Measurements from ENCODE around the gene KRTAP4-6.

Gene KRTAP4-6

GRCh38 chr17:41185001-41185400, 44.7 kb upstream of the KRTAP4-6 start:
- Histone ChIP-seq H3K27me3 (ENCODE audit: insufficient read depth, low read length) (no peaks in the 10 kb centered on the region), H2AFZ (ENCODE audit: low read length) (no peak overlapping the region), H4K20me1 (ENCODE audit: insufficient read depth, low read length) (no peaks in the 10 kb centered on the region), H3K4me3 (ENCODE audit: low read depth, low read length, poor library complexity, severe bottlenecking) (no peak overlapping the region), H3K79me2 (ENCODE audit: insufficient read depth, low read length) (no peaks in the 10 kb centered on the region), H3K4me2 (ENCODE audit: low read length) (no peak overlapping the region), H3K27ac (ENCODE audit: low read depth, low read length, poor library complexity, severe bottlenecking) (no peak overlapping the region), H3K9me2 (ENCODE audit: low read depth, low read length) (no peaks in the 10 kb centered on the region), H3K4me1 (ENCODE audit: insufficient read depth, low read length, severe bottlenecking) (no peaks in the 10 kb centered on the region), H3K36me3 (ENCODE audit: insufficient read depth, low read length) (no peaks in the 10 kb centered on the region), H3K9ac (ENCODE audit: low read length) (no peak overlapping the region), H3K9me3 (ENCODE audit: low read length) (no peaks in the 10 kb centered on the region), H3F3A (ENCODE audit: insufficient read depth, low read length) (no peaks in the 10 kb centered on the region)
- no peak for TF ChIP-seq CTCF (IDR thresholded peaks at IDR 0.05; ENCODE audit: low read length)
- TF ChIP-seq EZH2 (IDR thresholded peaks at IDR 0.05; ENCODE audit: borderline replicate concordance, low read length): no peak

- Histone ChIP-seq H3K79me2 (ENCODE audit: insufficient read depth, low read length) (no peaks in the 10 kb centered on the region), H3K9me2 (ENCODE audit: low read depth, low read length) (no peaks in the 10 kb centered on the region), H3K4me1 (ENCODE audit: insufficient read depth, low read length, severe bottlenecking) (no peaks in the 10 kb centered on the region), H4K20me1 (ENCODE audit: insufficient read depth, low read length) (no peaks in the 10 kb centered on the region), H3F3A (ENCODE audit: insufficient read depth, low read length) (no peaks in the 10 kb centered on the region), H3K4me2 (ENCODE audit: low read length) (no peak within 1 kb of the TSS), H3K9me3 (ENCODE audit: low read length) (no peaks in the 10 kb centered on the region), H3K27ac (ENCODE audit: low read depth, low read length, poor library complexity, severe bottlenecking) (no peak within 1 kb of the TSS), H3K27me3 (ENCODE audit: insufficient read depth, low read length) (no peaks in the 10 kb centered on the region), H3K9ac (ENCODE audit: low read length) (no peak within 1 kb of the TSS), H3K4me3 (ENCODE audit: low read depth, low read length, poor library complexity, severe bottlenecking) (no peak within 1 kb of the TSS), H3K36me3 (ENCODE audit: insufficient read depth, low read length) (no peaks in the 10 kb centered on the region), H2AFZ (ENCODE audit: low read length) (no peak within 1 kb of the TSS)
- TF ChIP-seq CTCF (IDR thresholded peaks at IDR 0.05; ENCODE audit: low read length): no peak
- no peak for TF ChIP-seq EZH2 (IDR thresholded peaks at IDR 0.05; ENCODE audit: borderline replicate concordance, low read length)
These were observed 44.2 kb upstream of the KRTAP4-6 start, which contains the start of gene KRTAP4-1 for GRCh38 chr17:41184480-41184961. Gene KRTAP4-1, minus strand, starts transcription at chr17:41184911. Its CDS starts 57 bp downstream, at chr17:41184854.

GRCh38 chr17:41178843-41179616, 38.7 kb upstream of the KRTAP4-6 start:
- no peak overlapping the region for H3K4me3 ChIP-seq (ENCODE audit: low read depth, low read length, poor library complexity, severe bottlenecking)
- H3K79me2 ChIP-seq (ENCODE audit: insufficient read depth, low read length): no peaks in the 10 kb centered on the region
- H3K36me3 ChIP-seq (ENCODE audit: insufficient read depth, low read length): no peaks in the 10 kb centered on the region
- no peak overlapping the region for H3K27ac ChIP-seq (ENCODE audit: low read depth, low read length, poor library complexity, severe bottlenecking)
- no peak overlapping the region for H3K4me2 ChIP-seq (ENCODE audit: low read length)
- H3K9ac ChIP-seq (ENCODE audit: low read length): no peak overlapping the region
- H3K4me1 ChIP-seq (ENCODE audit: insufficient read depth, low read length, severe bottlenecking): no peaks in the 10 kb centered on the region
- H3K9me3 ChIP-seq (ENCODE audit: low read length): no peaks in the 10 kb centered on the region
- no peaks in the 10 kb centered on the region for H4K20me1 ChIP-seq (ENCODE audit: insufficient read depth, low read length)
- no peaks in the 10 kb centered on the region for H3K27me3 ChIP-seq (ENCODE audit: insufficient read depth, low read length)
- TF ChIP-seq EZH2 (IDR thresholded peaks at IDR 0.05; ENCODE audit: borderline replicate concordance, low read length) (no peak), CTCF (IDR thresholded peaks at IDR 0.05; ENCODE audit: low read length) (no peak)
- H3K9me2 ChIP-seq (ENCODE audit: low read depth, low read length): no peaks in the 10 kb centered on the region
- no peaks in the 10 kb centered on the region for H3F3A ChIP-seq (ENCODE audit: insufficient read depth, low read length)
- no peak overlapping the region for H2AFZ ChIP-seq (ENCODE audit: low read length)
